ENCODE data around the gene HDAC4. TPM values are rescaled to one million over a fixed set of nuclear protein-coding genes. Genes with fewer than 3 reads are reported as not detected.

Gene HDAC4
- total RNA-seq, 1 experiment from 2014 or later, result 21.8 TPM

DNA sequence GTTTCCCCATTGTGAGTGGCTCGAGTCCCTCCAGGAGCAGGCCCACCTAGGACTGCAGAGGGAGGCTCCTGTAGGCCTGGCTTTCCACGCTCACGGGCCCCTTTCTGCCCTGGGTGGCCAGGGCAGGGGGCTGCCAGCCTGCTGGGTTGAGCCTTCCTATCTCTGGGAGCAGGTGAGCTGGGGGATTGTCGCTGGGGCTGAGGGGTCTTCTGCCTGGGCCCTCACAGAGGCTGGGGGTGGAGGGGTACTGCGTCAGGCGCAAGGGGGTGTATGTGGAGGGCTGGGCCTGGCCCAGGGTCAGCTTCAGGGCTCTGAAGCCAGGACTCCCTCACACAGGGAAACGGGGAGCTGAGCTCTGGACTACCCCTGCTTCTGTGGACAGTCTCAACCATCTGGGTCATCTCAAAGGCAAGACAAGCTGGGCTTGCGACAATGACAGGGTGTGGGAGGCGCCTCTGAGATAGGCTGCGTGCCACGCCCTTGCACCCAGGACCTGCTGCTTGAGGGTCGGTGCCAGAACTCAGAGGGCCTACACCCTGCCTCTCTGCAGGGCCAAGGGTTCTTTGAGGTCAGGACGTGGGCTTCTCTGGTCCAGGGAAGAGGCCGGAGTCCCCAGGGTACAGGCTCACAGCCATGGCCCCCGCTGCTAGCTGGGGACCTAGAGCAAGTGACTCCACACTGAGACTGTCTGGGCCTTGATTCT lies 346.9 kb downstream of the HDAC4 start:
- peaks cover 7% of the 10 kb centered on the region for H3K36me3 Mint-ChIP-seq (ENCODE audit: insufficient read depth, unreplicated experiment)
- H3K9me3 Mint-ChIP-seq (ENCODE audit: unreplicated experiment), result no peaks in the 10 kb centered on the region
- H3K27me3 Mint-ChIP-seq (ENCODE audit: insufficient read depth, unreplicated experiment), result no peaks in the 10 kb centered on the region
- POLR2A ChIA-PET, result no interaction called here
- DNase-seq (ENCODE audit: unreplicated experiment), result no peak
- no peak overlapping the region for H3K27ac Mint-ChIP-seq (ENCODE audit: low read depth, unreplicated experiment)
- CTCF ChIA-PET, result no interaction called here
- BruUV-seq (replicated peaks), result no TSS peak
- TF ChIP-seq CTCF (IDR thresholded peaks at IDR 0.05; ENCODE audit: unreplicated experiment), result no peak
- intact Hi-C loops (cut with micrococcal nuclease), result no loop called here
- H3K4me3 Mint-ChIP-seq (ENCODE audit: unreplicated experiment), result no peak overlapping the region
- no peaks in the 10 kb centered on the region for H3K4me1 Mint-ChIP-seq (ENCODE audit: insufficient read depth, unreplicated experiment)

DNA sequence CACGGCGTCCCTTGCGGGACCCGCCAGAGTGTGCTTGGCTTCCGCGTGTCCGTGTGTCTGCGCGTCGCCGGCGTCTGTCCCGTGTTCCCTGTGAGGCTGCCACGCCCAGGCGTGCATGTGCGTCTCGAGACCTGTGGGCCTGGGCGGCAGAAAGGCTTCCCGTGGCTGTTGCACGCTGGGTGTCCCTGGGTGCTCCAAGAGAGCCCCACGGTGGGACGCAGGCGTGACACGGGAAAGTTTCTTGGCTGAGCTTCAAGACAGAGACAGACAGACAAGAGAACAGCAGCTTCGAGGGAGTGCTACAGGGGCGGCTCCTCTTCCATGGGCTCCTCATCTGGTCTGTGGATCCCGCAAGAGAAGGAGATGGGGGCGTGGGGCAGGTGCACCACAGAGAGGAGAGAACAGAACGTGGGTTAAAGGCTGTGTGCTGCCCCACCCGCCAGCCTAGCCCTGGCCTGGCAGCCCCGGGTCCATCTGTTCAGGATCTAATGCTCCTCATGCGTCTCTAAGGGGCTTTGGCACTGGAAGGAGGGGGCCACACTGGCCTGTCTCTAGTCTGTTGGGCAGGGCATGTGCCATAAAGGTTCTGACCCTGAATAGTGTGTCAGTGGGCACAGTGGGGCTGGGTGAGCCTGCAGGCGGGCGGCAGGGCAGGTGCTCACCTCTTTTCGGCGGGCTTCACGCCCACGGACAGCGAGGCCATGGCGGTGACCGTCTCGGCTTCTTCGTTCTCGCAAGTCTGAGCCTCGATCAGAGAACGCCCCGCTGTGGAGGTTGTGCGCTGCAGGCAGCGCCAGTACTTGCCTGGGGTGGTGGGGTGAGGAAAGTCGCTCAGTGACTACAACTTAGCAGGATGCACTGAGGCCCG lies 347.8 kb downstream of the HDAC4 start:
- POLR2A ChIA-PET, result interaction anchor here (0.7 kb wide), 1 partner anchor 66 kb away, joined by 3 read pairs; no protein-coding TSS in a partner anchor
- no peak overlapping the region for H3K27ac Mint-ChIP-seq (ENCODE audit: low read depth, unreplicated experiment)

GRCh38 chr2:239051891-239052445 lies 348.9 kb downstream of the HDAC4 start:
- no peak for DNase-seq (ENCODE audit: unreplicated experiment)
- Mint-ChIP-seq H3K27me3 (ENCODE audit: insufficient read depth, unreplicated experiment) (no peaks in the 10 kb centered on the region), H3K36me3 (ENCODE audit: insufficient read depth, unreplicated experiment) (peaks cover 7% of the 10 kb centered on the region), H3K4me1 (ENCODE audit: insufficient read depth, unreplicated experiment) (no peaks in the 10 kb centered on the region), H3K27ac (ENCODE audit: low read depth, unreplicated experiment) (no peak overlapping the region), H3K4me3 (ENCODE audit: unreplicated experiment) (no peak overlapping the region), H3K9me3 (ENCODE audit: unreplicated experiment) (no peaks in the 10 kb centered on the region)
- POLR2A ChIA-PET, result interaction anchor here (0.7 kb wide), 1 partner anchor 68 kb away, joined by 3 read pairs; no protein-coding TSS in a partner anchor
- TF ChIP-seq CTCF (IDR thresholded peaks at IDR 0.05; ENCODE audit: unreplicated experiment), result no peak
- CTCF ChIA-PET, result interaction anchor here (0.5 to 0.7 kb wide), 2 partner anchors 351 to 789 kb away, joined by 3 read pairs; no protein-coding TSS in a partner anchor
- no TSS peak for BruUV-seq (replicated peaks)
- intact Hi-C loops (cut with micrococcal nuclease), result no loop called here

More for the DNA sequence above, 347.8 kb downstream of the HDAC4 start:
- TF ChIP-seq CTCF (IDR thresholded peaks at IDR 0.05; ENCODE audit: unreplicated experiment), result no peak
- Mint-ChIP-seq H3K36me3 (ENCODE audit: insufficient read depth, unreplicated experiment) (peaks cover 7% of the 10 kb centered on the region), H3K27me3 (ENCODE audit: insufficient read depth, unreplicated experiment) (no peaks in the 10 kb centered on the region), H3K4me3 (ENCODE audit: unreplicated experiment) (no peak overlapping the region), H3K9me3 (ENCODE audit: unreplicated experiment) (no peaks in the 10 kb centered on the region), H3K4me1 (ENCODE audit: insufficient read depth, unreplicated experiment) (no peaks in the 10 kb centered on the region)
- CTCF ChIA-PET, result no interaction called here
- DNase-seq (ENCODE audit: unreplicated experiment), result no peak
- intact Hi-C loops (cut with micrococcal nuclease), result no loop called here
- BruUV-seq (replicated peaks), result no TSS peak

DNA sequence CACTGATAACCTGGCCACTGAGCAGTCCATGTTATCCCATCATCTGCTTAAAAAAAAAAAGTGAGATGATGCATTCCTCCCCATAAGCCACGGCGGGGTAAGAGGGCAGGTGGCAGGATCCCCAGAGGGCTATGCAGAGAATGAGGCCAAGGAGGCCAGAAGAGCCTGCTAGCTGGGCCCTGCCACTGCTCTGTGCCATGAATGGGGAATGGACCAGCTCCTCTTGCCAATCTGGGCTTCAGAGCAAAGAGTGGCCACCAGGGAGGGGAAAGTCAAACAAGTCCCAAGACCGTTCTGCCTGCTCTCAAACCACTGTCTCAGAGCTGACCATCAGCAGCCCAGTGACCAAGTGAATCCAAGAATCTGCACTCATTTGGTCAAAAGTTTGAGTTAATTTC lies 350.6 kb downstream of the HDAC4 start:
- CTCF ChIA-PET, result interaction anchor here (0.5 kb wide), 1 partner anchor 484 kb away, joined by 3 read pairs; no protein-coding TSS in a partner anchor
- no peak overlapping the region for H3K4me3 Mint-ChIP-seq (ENCODE audit: unreplicated experiment)
- intact Hi-C loops (cut with micrococcal nuclease), result no loop called here
- TF ChIP-seq CTCF (IDR thresholded peaks at IDR 0.05; ENCODE audit: unreplicated experiment), result no peak
- DNase-seq (ENCODE audit: unreplicated experiment), result no peak
- peaks cover 7% of the 10 kb centered on the region for H3K36me3 Mint-ChIP-seq (ENCODE audit: insufficient read depth, unreplicated experiment)
- H3K9me3 Mint-ChIP-seq (ENCODE audit: unreplicated experiment), result no peaks in the 10 kb centered on the region
- no peaks in the 10 kb centered on the region for H3K4me1 Mint-ChIP-seq (ENCODE audit: insufficient read depth, unreplicated experiment)
- H3K27ac Mint-ChIP-seq (ENCODE audit: low read depth, unreplicated experiment), result no peak overlapping the region
- POLR2A ChIA-PET, result interaction anchor here (0.6 kb wide), 1 partner anchor 105 kb away, joined by 3 read pairs; no protein-coding TSS in a partner anchor
- H3K27me3 Mint-ChIP-seq (ENCODE audit: insufficient read depth, unreplicated experiment), result no peaks in the 10 kb centered on the region
- no TSS peak for BruUV-seq (replicated peaks)
